Activated T-cell treated with anti-CD3 and anti-CD28 coated beads, Interleukin-2, amount 50 U/mL, for 72 hours (primary cell): Measurements from ENCODE around the gene PIGH. TPM values are rescaled to one million over a fixed set of nuclear protein-coding genes. Genes with fewer than 3 reads are reported as not detected.

Source experiments
- ATAC-seq, 2 donors: fragments of 150-1000 bp; cut with Tn5 transposase; replicated peaks in 1 of 2; 2 replicates each; pipeline ENCODE4 v1.10.0; 2021; ENCODE audit warnings: moderate library complexity in 2 of 2, mild to moderate bottlenecking in 1 of 2
- DNase-seq, 2 donors: peaks; one replicate each; pipeline ENCODE4 v3.0.0; 2021 to 2022; ENCODE audit warnings: mixed read lengths in 1 of 2
- H3K27ac Mint-ChIP-seq: one replicate; pipeline ENCODE4 v1.8.0; 2022; ENCODE audit warnings: mild to moderate bottlenecking, moderate library complexity, mixed read lengths
- H3K27me3 Mint-ChIP-seq: one replicate; pipeline ENCODE4 v1.8.0; 2022; ENCODE audit warnings: low read depth, mixed read lengths
- H3K36me3 Mint-ChIP-seq, 2 donors: one replicate each; pipeline ENCODE4 v1.8.0; 2022; ENCODE audit warnings: mixed read lengths in 2 of 2, mild to moderate bottlenecking in 1 of 2; ENCODE audit not compliant: insufficient read depth in 2 of 2
- H3K4me1 Mint-ChIP-seq: one replicate; pipeline ENCODE4 v1.8.0; 2022; ENCODE audit warnings: low read depth, mixed read lengths
- H3K4me3 Mint-ChIP-seq, 2 donors: one replicate each; pipeline ENCODE4 v1.8.0; 2022; ENCODE audit warnings: mild to moderate bottlenecking in 2 of 2, mixed read lengths in 2 of 2, moderate library complexity in 2 of 2
- H3K9me3 Mint-ChIP-seq, 2 donors: one replicate each; pipeline ENCODE4 v1.8.0; 2022; ENCODE audit warnings: mixed read lengths in 2 of 2
- total RNA-seq, 2 donors: library from RNA; stranded (reverse); gene quantifications; one replicate each; pipeline ENCODE4 v1.2.3, GENCODE V29; 2022

Gene PIGH
- total RNA-seq, 2 donors from 2014 or later = 19.7 to 30.4 TPM

- Mint-ChIP-seq H3K4me3 (no peak overlapping the region), H3K27ac (no peak overlapping the region), H3K4me1 (peaks cover 5% of the 10 kb centered on the region), H3K36me3 (no peaks in the 10 kb centered on the region), H3K27me3 (no peaks in the 10 kb centered on the region), H3K9me3 (no peaks in the 10 kb centered on the region)
- DNase-seq (no peak), ATAC-seq (no peak)
Observed at GRCh38 chr14:67567654-67568053, 32.4 kb downstream of the PIGH start.

DNA sequence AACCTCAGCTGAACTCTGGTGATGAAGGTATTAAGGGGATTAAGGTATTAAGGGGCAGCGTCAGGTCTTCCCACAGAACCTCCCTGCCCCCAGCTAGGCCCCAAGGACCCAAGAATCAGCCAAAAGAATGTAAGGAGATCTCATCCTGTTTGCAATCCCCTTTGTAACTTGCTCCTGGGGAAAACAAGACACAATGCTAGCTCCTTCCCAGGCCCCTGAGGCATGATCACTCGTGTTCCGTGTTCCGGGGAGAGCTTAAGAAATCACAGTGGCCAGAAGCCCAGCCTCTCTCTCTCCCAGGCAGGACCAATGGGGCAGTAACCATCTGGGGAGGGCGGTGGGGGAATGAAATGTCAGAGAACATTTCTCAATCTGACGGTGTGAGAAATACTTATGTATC, 33.2 kb downstream of the PIGH start:
- Mint-ChIP-seq H3K36me3 (no peaks in the 10 kb centered on the region), H3K27ac (no peak overlapping the region), H3K4me3 (no peak overlapping the region), H3K9me3 (no peaks in the 10 kb centered on the region), H3K27me3 (no peaks in the 10 kb centered on the region), H3K4me1 (peaks cover 5% of the 10 kb centered on the region)
- ATAC-seq (no peak), DNase-seq (no peak)

- H3K9me3 Mint-ChIP-seq = no peaks in the 10 kb centered on the region
- ATAC-seq = no peak
- no peaks in the 10 kb centered on the region for H3K27me3 Mint-ChIP-seq
- H3K27ac Mint-ChIP-seq = no peak overlapping the region
- DNase-seq = no peak
- H3K36me3 Mint-ChIP-seq = no peaks in the 10 kb centered on the region
- H3K4me3 Mint-ChIP-seq = no peak overlapping the region
- no peaks in the 10 kb centered on the region for H3K4me1 Mint-ChIP-seq
Observed at GRCh38 chr14:67564236-67564635, 35.8 kb downstream of the PIGH start.

DNA sequence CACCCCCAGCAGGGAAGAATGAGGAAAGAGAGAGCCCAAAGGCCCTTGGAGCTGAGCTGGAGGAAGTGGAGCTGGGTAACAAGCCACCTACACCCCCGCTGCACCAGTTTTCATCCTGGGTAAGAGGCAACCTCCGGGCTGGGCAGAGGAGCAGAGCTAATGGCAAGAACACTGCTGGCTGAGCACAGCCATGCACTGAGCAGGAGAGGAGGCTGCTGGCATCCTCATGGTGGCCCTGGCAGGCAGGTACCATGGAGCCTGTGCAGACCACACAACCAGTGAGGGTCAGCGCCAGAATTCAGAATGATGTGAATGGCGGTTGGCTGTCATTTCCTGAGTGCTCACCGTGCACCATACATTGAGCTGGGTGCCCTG, 37.3 kb downstream of the PIGH start:
- H3K27me3 Mint-ChIP-seq = no peaks in the 10 kb centered on the region
- no peak overlapping the region for H3K4me3 Mint-ChIP-seq
- ATAC-seq = no peak
- H3K4me1 Mint-ChIP-seq = no peaks in the 10 kb centered on the region
- no peaks in the 10 kb centered on the region for H3K36me3 Mint-ChIP-seq
- no peaks in the 10 kb centered on the region for H3K9me3 Mint-ChIP-seq
- no peak for DNase-seq
- no peak overlapping the region for H3K27ac Mint-ChIP-seq

DNA sequence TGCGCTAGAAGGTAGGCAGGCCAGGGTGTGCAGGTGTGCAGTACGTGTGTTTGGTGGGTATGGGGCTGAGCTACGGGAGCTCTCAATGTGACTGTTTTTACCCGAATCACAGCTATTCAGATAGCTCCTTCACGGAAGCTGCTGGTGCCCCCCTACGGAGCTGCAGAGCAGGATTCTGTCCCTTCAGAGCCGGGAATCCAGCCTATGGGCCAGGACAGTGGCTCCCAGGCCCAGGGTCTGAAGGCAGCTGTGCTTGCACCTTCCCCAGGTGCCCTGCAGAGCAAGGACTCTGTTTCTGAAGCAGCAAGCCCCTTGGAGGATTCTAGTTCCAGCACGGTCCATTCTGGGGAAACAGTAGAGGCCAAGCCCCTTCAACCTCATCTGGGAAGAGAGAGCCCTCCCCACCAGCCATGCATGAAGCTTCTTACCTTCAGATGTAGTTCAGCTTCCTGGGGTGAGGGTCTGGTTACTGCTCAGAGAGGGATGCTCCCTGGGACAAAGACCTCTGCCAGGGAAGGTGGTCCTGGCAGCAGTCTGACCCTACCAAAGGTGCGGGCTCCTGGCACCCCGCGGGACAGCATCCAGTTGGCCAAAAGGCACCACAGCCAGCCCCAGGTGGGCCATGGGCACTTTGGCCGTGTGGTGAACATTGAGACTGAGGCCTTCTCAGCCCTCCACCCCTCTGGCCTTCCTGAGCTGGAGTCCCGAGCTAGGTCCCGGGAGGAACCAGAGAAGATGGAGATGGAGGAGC, 37.9 kb downstream of the PIGH start:
- Mint-ChIP-seq H3K4me3 (no peak overlapping the region), H3K9me3 (no peaks in the 10 kb centered on the region), H3K36me3 (no peaks in the 10 kb centered on the region), H3K4me1 (no peaks in the 10 kb centered on the region), H3K27ac (no peak overlapping the region), H3K27me3 (no peaks in the 10 kb centered on the region)
- no peak for DNase-seq
- ATAC-seq = no peak

DNA sequence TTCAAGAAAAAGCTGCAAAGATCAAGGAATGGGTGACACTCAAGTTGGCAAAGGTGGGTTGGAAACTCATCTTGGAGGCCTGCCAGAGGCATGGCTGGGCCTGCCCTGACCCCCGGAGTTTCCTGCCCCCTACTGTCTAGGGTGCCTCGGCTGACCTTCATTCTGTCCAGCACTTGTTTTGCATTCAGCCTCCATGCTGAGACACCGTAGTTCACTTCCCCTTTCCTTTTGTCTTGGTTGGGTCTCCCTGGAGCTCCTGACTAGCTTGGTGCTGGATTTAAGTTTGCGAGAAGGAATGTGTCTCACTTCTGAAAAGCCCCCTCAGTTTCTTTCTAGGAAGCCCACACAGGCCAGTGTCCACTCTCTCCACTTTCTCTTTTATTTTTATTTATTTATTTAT, 40.4 kb downstream of the PIGH start:
- Mint-ChIP-seq H3K27ac (no peak overlapping the region), H3K9me3 (no peaks in the 10 kb centered on the region), H3K4me1 (no peaks in the 10 kb centered on the region), H3K4me3 (no peak overlapping the region), H3K27me3 (no peaks in the 10 kb centered on the region), H3K36me3 (no peaks in the 10 kb centered on the region)
- DNase-seq (no peak), ATAC-seq (no peak)

DNA sequence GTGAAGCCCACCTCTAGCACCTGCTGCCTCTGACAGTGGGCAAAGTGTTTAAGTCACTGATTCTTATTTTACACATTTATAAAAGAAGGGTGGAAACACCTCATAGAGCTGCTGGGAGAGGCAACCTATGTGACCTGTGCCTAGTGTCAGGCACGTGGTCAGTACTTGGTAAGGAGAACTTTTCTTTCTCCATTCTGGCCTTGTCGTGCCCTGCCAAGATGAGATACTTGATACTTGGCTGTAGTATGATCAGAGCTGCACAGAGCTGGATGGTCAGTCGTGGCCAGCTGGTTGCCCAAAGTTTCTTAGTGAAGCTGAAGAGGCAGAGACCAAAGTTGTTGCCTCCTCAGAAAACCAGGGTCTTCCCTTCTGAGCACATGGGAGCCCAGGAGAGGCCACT, 42.4 kb downstream of the PIGH start:
- H3K4me1 Mint-ChIP-seq = no peaks in the 10 kb centered on the region
- no peak overlapping the region for H3K27ac Mint-ChIP-seq
- H3K36me3 Mint-ChIP-seq = no peaks in the 10 kb centered on the region
- H3K9me3 Mint-ChIP-seq = no peaks in the 10 kb centered on the region
- no peaks in the 10 kb centered on the region for H3K27me3 Mint-ChIP-seq
- no peak for ATAC-seq
- no peak for DNase-seq
- H3K4me3 Mint-ChIP-seq = no peak overlapping the region

GRCh38 chr14:67557118-67557517, 43.0 kb downstream of the PIGH start:
- no peaks in the 10 kb centered on the region for H3K4me1 Mint-ChIP-seq
- H3K27ac Mint-ChIP-seq = no peak overlapping the region
- ATAC-seq (no peak), DNase-seq (no peak)
- no peaks in the 10 kb centered on the region for H3K9me3 Mint-ChIP-seq
- no peaks in the 10 kb centered on the region for H3K27me3 Mint-ChIP-seq
- H3K4me3 Mint-ChIP-seq = no peak overlapping the region
- no peaks in the 10 kb centered on the region for H3K36me3 Mint-ChIP-seq

- H3K27me3 Mint-ChIP-seq = no peaks in the 10 kb centered on the region
- H3K36me3 Mint-ChIP-seq = no peaks in the 10 kb centered on the region
- no peak for ATAC-seq
- no peak overlapping the region for H3K27ac Mint-ChIP-seq
- DNase-seq = no peak
- H3K4me3 Mint-ChIP-seq = no peak overlapping the region
- no peaks in the 10 kb centered on the region for H3K9me3 Mint-ChIP-seq
- H3K4me1 Mint-ChIP-seq = no peaks in the 10 kb centered on the region
Observed at GRCh38 chr14:67556671-67557070, 43.4 kb downstream of the PIGH start.

DNA sequence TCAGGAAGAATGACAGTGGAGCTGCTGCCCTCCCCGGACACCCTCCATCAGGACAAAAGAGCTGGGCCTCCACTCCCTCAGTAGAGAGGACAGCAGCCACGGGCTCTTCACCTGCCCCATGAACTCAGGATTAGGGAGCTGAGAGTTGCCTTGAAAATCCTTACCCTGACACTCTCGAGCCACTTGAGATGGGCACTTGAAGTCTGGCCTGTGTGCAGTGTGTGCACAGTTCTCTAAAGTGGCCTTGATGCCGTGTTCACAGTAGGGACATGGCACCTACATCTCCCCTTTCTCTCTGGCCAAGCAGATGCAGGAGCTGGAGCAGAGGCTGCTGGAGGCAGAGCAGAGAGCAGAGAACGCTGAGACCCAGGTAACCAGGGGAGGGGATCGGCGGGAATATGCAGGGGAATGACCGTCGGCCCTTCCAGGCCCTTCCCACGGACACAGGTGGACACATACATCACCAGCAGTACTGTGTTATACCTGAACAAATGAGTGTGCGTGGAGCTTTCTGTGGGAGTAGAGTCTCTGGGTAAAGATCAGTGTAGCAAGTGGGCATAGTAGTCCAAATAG, 44.5 kb downstream of the PIGH start:
- no peak for ATAC-seq
- DNase-seq = no peak
- Mint-ChIP-seq H3K27me3 (no peaks in the 10 kb centered on the region), H3K4me1 (no peaks in the 10 kb centered on the region), H3K36me3 (no peaks in the 10 kb centered on the region), H3K27ac (no peak overlapping the region), H3K9me3 (no peaks in the 10 kb centered on the region), H3K4me3 (no peak overlapping the region)

DNA sequence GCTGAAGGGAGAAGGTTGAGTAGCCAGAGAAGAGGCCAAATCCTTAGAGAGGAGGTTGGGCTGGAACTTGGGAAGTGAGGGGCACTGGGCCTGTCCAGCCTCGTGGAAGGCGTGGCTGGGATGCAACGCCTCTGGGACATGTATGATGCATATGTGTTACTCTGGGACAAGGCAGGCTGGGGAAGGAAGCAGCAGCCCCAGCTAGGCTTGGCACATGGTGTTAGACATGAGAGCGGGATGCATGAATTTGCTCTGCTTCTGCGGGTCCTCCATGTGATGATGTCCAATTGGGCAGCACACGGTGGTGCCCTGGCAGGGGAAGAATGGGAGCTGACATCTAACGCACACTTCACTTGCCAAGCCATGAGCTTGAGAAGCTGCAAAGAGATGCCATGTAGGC, 45.7 kb downstream of the PIGH start:
- Mint-ChIP-seq H3K9me3 (no peaks in the 10 kb centered on the region), H3K27me3 (no peaks in the 10 kb centered on the region), H3K4me3 (no peak overlapping the region), H3K27ac (no peak overlapping the region), H3K36me3 (no peaks in the 10 kb centered on the region), H3K4me1 (no peaks in the 10 kb centered on the region)
- no peak for ATAC-seq
- no peak for DNase-seq

GRCh38 chr14:67553547-67553946, 46.5 kb downstream of the PIGH start:
- Mint-ChIP-seq H3K4me1 (no peaks in the 10 kb centered on the region), H3K36me3 (no peaks in the 10 kb centered on the region), H3K9me3 (no peaks in the 10 kb centered on the region), H3K27me3 (no peaks in the 10 kb centered on the region), H3K27ac (no peak overlapping the region), H3K4me3 (no peak overlapping the region)
- ATAC-seq (no peak), DNase-seq (no peak)

- ATAC-seq (no peak), DNase-seq (no peak)
- H3K27ac Mint-ChIP-seq = no peak overlapping the region
- H3K4me3 Mint-ChIP-seq = no peak overlapping the region
- no peaks in the 10 kb centered on the region for H3K4me1 Mint-ChIP-seq
- no peaks in the 10 kb centered on the region for H3K36me3 Mint-ChIP-seq
- H3K9me3 Mint-ChIP-seq = no peaks in the 10 kb centered on the region
- no peaks in the 10 kb centered on the region for H3K27me3 Mint-ChIP-seq
Observed at GRCh38 chr14:67551940-67552339, 48.1 kb downstream of the PIGH start.

- Mint-ChIP-seq H3K27ac (no peak overlapping the region), H3K4me1 (no peaks in the 10 kb centered on the region), H3K27me3 (no peaks in the 10 kb centered on the region), H3K4me3 (no peak overlapping the region), H3K36me3 (no peaks in the 10 kb centered on the region), H3K9me3 (no peaks in the 10 kb centered on the region)
- no peak for ATAC-seq
- DNase-seq = no peak
Observed at GRCh38 chr14:67551123-67551522, 48.9 kb downstream of the PIGH start.
